NCI-H187 (cell line): ENCODE results near the gene LRRK1.

Experiments
- DNase-seq, 2 experiments: peaks; one replicate each; lab custom pipeline; 2025; lab: John Stamatoyannopoulos, UW

Gene LRRK1

GRCh38 chr15:100914876-100915275 lies 4.3 kb upstream of the LRRK1 start:
- DNase-seq = no peak

DNA sequence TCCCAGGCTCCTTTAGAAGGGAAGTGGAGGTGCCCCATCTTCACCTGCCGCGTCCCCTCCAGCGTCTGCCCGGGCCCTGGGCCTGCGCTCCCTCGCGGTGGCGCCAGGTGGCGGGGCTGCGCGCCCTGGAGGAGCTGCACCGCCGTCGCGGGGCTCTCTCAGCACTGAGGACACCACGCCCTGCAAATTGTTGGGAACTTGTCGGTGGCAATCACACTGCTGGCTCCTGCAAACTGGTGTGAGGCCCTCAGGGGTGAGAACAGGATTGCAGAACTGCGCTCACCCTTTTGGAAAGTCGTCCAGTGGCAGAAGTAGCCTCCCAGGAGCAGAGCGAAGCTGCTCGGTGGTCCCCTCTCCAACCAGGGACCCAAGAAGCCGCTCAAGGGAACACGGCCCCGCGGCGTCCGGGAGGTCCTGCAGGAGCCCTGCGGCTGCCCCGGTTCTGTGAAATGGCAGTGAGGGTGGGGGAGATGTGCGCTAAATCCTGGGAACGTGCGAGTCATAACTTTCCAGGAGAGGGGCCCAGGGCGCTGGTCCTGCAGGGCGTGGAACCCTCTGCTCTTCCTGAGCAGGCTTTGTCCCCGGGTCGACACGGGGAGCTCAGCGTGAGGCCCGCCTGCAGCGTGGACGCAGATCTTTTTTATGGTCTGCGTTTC lies 995 bp upstream of the LRRK1 start:
- DNase-seq = peak; percentile 52 to 87

- DNase-seq = no peak
Measured at GRCh38 chr15:100919481-100920405, 586 bp downstream of the LRRK1 start.

DNA sequence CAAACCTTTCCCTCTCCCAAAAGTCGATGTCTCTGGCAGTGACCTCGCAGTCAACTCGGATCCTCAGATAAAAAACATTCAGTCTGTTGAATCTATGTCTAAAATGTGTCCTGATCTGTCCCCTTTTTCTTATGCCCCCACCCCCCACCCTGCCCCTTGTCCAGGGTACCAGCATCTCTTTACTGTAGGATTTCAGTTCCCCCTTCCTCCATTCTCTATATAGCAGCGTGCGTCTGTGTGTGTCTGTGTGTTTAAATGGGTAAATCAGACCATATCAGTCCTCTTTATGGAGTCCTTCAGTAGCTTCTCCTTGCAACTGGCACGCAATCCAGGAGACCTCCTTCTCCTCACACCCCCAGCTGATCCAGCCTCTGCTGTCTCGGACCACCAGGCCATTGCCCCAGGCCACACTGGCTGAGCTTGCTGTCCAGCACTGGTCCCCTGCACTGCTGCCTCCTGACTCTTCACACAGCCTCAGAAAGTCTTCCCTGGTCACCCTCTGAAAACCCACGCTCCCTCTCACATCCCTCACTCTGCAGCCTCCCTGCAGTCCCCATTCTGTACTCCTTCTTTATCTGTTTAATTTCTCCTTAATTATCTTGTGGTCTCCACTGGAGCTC lies 1.5 kb downstream of the LRRK1 start:
- no peak for DNase-seq

- no peak for DNase-seq
Measured at GRCh38 chr15:100922192-100923040, 3.3 kb downstream of the LRRK1 start.

- no peak for DNase-seq
Measured at GRCh38 chr15:100923076-100923475, 3.9 kb downstream of the LRRK1 start.

- no peak for DNase-seq
Measured at GRCh38 chr15:100923902-100924301, 4.7 kb downstream of the LRRK1 start.

GRCh38 chr15:100924436-100924835 lies 5.3 kb downstream of the LRRK1 start:
- no peak for DNase-seq

- DNase-seq = no peak
Measured at GRCh38 chr15:100925480-100925879, 6.3 kb downstream of the LRRK1 start.

GRCh38 chr15:100926258-100926657 lies 7.1 kb downstream of the LRRK1 start:
- no peak for DNase-seq

- no peak for DNase-seq
Measured at GRCh38 chr15:100926971-100927756, 8.0 kb downstream of the LRRK1 start.

DNA sequence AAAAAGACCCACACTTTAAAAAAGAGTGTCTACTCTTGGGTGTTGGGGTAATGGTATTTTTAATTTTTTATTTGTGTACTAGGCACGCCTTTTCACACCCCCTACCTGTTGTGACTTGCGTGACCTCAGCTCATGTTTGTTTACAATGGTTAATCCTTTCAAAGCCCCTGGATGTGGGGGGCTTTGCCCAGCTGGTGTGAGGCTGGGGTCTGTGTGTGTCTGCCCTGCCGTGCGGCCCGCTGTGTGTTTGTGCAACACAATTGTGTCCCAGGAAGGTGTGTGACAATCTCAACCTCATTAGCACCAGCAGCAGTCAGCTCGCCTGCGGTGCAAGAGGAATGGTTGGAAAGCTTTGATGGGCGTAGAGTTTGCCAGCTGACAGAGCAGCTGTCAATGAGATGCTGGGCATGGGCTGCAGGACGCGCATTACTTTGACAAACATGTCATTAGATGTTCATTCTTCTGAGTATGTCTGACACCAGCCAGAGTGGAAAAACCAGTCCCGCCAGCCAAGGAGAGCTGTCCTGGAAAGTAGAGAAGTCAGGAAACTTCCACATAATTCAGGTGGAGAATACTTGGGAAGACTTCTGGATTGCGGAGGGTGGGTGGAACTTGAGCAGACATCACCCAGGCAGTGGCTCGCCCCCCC lies 9.6 kb downstream of the LRRK1 start:
- no peak for DNase-seq

DNA sequence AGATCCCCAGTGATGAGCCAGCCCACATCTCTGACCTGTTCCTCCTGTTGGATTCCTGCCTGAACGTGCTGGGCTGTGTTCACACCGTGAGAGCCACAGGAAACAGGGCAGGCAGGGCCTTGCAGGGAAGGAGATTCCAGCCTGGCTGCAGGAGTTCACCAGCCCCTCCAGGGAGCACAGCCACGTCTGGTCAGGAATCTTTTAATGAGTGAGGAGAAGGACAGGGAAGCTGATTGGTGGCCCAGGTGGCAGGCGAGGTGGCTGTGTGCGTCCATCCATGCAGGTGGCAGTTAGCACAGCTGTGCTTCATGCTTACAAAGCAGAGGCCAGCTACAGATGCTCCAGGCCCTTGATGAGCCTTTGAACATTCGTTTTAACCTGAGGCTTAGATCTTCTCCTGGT lies 10.5 kb downstream of the LRRK1 start:
- peak in 1 of 2 experiments; percentile 32 for DNase-seq

- DNase-seq = no peak
Measured at GRCh38 chr15:100930306-100930848, 11.2 kb downstream of the LRRK1 start.

DNA sequence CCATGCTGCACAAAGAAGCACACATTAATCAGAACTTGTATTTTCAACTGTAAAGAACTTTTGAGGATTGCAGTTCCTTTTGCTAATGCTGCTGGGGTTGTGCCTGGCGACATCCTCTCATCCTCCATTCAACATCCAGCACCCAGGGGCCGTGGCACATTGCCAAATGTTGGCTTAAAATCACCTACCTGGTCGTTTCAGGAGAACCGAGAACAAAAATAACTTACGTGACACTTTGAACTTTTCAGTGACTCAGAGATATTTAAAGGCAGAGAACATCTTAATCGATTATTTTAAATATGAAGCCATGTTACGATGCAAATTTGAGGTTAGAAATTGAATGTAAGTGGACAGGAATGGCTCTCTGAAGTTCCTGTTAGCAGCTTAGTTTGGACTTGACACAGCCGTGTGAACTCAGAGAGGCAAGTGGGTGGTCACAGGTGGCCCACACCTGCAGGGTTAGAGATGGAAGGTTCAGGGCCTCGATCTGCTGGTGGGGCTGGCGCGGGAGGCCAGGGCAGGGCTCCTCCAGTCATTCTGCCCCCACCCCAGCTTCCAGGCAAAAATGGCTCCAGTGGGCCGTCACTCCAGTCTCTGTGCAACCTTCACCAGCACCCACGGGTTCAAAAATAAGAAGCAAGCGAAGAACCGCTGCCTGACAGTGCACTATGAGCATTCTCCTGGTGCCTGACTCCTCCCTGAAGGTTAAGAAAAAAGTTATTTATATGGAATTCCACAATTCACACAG lies 12.2 kb downstream of the LRRK1 start:
- no peak for DNase-seq

DNA sequence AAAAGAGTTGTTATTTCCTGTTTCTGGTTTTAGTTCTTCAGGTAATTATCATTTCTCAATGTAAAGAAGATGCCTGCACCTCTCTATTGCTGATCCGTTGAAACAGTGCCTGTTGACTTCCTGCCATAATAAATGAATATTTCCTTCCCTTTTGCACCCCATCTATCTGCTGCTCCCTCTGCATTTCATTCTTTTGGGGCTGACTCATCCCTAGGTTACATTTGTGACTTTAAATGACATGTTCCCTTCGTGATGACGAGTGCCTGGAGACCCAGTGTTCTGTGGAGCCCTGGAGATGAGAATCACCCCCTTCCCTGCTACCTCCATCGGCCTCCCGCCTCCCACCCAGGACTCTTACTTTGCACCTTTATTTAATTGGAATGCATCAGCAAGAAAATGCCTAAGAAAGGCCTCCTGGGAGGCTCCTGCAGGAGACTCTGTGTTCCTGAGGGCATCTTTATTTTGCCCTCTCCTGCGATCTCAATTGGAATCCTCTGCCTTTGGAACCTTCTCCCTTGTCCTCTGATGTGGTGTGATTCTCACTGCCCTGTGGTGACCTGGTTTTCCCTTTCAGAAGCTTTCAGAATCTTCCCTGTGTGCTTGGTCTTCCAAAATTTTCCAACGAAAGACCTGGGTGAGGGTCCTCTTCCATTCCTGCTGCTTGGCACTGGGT lies 13.7 kb downstream of the LRRK1 start:
- no peak for DNase-seq

DNA sequence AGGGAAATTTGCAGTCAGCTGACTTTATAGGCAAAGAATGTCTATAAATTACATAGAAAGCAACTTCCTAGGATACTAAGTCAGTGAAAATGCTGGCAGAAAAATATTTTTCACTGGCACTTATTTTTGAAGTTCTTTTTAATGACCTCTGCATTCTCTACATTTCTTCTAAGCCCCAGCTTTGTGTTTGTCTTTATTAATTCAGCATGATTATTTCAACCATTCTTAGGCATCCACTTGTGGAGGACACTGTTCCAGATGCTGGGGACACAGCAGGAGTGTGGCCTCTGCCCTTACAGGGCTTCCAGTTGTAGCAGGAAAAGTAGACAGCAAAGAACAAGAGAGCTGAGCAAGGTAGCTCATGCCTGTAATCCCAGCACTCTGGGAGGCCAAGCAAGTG lies 15.0 kb downstream of the LRRK1 start:
- no peak for DNase-seq

- no peak for DNase-seq
Measured at GRCh38 chr15:100934726-100935125, 15.6 kb downstream of the LRRK1 start.

DNA sequence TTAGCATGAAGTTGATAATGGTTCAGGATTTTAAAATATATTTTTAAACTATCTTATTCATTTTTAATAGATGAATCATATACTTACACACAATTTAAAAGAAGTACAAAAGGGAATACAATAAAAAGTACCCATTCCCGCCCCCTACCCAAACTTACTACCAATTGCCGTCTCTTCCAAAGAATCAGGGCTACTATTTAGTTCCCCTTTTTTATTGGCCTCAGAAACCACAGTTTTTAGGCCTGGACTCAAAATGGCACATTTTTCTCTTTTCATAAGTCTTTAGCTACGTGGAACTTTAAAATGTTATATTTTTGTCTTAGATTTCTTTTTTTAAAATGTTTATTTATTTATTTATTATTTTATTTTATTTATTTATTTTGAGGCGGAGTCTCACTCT lies 18.0 kb downstream of the LRRK1 start:
- DNase-seq = no peak
